NB4 (cell line): ENCODE results near the gene AOPEP.

Source experiments
- POLR2A ChIP-seq: IDR thresholded peaks from 2 replicates; pipeline ENCODE4 v1.6.1; 2011; ENCODE audit warnings: mild to moderate bottlenecking; ENCODE audit not compliant: insufficient read length; ENCODE audit errors: extremely low read depth
- TF ChIP-seq, protein P1 (sequence below): IDR thresholded peaks from one replicate; pipeline ENCODE4 v1.5.1; 2012; ENCODE audit warnings: low read depth, low read length

DNA sequence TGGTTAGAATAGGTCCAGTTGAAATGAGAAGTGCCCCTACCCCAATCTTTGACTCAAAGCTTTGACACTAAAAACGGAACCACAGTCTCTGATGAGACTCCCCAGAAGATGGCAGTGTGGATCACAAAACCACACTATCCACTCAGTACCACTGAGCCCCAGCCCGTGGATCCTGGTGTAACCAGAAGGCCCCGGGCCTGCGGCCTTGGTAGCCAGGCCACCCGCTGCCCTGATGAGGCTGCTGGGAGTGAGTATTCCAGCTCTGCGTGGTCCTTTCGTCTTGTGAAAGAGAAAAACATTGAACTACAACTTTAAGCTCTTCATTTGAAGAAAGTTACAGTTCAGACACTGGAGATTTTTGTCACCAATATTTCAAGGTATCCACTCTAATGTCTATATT is 45.0 kb upstream of the AOPEP start:
- TF ChIP-seq, protein P1, sequence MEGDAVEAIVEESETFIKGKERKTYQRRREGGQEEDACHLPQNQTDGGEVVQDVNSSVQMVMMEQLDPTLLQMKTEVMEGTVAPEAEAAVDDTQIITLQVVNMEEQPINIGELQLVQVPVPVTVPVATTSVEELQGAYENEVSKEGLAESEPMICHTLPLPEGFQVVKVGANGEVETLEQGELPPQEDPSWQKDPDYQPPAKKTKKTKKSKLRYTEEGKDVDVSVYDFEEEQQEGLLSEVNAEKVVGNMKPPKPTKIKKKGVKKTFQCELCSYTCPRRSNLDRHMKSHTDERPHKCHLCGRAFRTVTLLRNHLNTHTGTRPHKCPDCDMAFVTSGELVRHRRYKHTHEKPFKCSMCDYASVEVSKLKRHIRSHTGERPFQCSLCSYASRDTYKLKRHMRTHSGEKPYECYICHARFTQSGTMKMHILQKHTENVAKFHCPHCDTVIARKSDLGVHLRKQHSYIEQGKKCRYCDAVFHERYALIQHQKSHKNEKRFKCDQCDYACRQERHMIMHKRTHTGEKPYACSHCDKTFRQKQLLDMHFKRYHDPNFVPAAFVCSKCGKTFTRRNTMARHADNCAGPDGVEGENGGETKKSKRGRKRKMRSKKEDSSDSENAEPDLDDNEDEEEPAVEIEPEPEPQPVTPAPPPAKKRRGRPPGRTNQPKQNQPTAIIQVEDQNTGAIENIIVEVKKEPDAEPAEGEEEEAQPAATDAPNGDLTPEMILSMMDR: peak; percentile 56
- no peak for TF ChIP-seq POLR2A
